Stimulated activated CD4-positive, alpha-beta T cell treated with anti-CD3 and anti-CD28 coated beads, Interleukin-4, amount 100 ng/mL, for 1 hour (primary cell): Measurements from ENCODE around the gene PRG3.
"Not testable (repeated sequence)": the region's sequence is repeated elsewhere in the genome, so short reads cannot be mapped to it uniquely, and the experiment has no call there.

Experiments used
- DNase-seq: peaks from one replicate; pipeline ENCODE4 v3.0.0-alpha.2; 2020

Gene PRG3

GRCh38 chr11:57358543-57358961 lies 22.4 kb downstream of the PRG3 start:
- no peak for DNase-seq

DNA sequence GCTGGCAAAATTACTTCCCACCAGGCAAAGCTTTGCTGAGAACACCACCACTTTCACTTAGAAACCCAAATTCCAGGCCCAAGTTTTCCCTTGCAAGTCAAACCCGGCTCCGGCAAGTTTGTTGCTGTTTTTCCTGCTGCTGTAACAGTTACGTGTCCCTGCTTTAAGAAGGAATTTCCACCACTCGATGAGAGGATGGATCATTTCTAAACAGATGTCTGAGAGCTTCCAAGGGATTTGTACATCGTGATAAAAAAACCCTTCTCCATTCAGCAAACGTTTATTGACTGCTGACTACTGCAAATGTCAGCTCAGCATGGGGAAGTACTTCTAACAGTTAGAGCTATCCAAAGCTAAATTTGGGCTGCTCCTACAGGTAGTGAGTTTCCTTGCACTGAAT lies 23.1 kb downstream of the PRG3 start:
- DNase-seq: no peak

DNA sequence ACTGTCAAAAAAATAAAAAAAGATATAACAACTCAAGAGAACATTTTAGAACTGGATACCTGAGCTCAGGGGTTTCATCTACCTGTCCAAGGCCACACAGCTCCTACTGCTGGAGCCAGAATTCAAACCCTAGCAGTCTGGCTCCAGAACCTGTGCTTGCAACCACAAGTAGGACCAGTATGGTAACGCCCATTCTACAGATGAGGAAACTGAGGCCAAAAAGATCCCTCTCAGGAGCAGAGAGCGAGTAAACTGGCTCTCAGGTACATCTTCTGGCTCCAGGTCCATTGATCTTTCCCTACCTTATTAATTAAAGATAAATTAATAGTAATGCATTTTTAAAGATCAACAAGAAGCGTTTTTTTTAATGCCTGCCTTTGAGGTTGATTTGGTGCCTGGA lies 23.6 kb downstream of the PRG3 start:
- no peak for DNase-seq

DNA sequence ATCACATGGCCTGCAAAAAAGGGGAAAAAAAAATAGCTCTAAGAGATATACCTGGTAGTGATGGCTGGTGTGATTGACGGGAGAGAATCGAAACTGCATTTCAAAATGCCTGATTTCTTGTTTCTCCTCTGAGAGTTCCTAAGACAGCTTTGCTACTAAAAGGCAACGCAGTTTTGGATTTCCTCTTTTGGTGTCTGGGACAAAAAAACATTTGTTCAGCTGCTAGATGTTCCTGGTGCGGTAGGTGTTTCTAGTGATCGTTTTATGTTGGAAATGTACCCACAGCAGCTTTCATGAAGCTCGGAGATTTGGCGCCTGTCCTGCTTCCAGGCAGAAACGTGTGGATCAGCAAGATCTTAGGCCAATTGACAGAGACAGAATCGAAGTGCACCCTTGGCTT lies 24.7 kb downstream of the PRG3 start:
- no peak for DNase-seq

- DNase-seq: no peak
These were observed 26.3 kb downstream of the PRG3 start for GRCh38 chr11:57354699-57355098.

GRCh38 chr11:57353852-57354251 lies 27.1 kb downstream of the PRG3 start:
- no peak for DNase-seq

DNA sequence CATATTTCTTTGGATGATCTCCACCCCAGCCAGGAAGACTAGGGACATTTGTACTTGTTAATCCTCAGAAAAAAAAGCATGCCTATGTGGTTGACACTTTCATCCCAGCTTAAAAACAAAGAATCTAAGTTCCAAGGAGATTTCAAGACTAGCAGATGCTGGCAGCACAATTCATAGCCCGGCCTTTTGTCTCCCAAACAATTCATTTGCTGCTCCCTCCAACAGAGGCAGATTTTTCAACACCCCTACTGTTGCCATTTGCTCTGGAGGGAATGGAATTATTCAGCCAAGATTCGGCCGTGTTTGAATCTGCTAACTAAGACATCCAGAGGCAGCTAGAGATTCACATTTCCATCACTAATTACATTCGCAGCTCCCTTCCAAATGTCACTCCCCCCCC lies 27.5 kb downstream of the PRG3 start:
- DNase-seq: no peak

GRCh38 chr11:57353036-57353435 lies 27.9 kb downstream of the PRG3 start:
- no peak for DNase-seq

DNA sequence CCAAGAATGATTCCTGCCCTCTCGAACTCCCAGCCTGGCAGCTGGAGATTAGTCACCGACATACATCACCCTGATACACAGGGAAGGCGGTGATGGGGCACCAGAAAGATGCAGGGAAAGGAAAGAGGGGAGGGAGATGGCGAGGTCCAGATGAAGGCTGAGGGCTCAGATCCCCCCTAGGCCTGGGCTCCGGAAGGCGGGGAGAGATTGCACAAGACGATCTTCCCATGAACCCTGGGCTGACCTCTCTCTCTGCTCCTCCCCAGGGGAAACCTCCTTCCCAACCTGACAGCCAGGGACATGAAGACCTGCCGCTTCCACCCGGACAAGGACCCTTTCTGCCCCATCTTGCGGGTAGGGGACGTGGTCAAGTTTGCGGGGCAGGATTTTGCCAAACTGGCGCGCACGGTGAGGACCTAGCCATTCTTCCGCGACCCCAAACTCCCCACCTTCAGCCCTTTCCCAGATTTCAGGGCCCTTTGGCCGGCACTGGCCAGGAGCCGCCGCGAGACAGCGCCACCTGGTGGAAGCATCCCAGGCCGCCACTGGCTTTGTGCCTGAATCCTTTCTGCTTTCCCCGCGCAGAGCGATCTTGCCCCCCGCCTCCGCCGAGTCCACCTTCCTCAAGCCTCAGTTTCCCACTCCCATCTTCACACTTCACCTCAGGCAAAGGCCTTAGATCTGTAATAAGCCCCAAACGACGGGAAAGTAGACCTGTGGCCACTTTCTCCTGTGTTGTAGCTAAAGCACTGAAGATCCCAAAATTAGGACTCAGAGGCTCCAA lies 31.3 kb downstream of the PRG3 start:
- DNase-seq: peak; percentile 68

GRCh38 chr11:57348636-57349313 lies 32.2 kb downstream of the PRG3 start:
- DNase-seq: no peak

DNA sequence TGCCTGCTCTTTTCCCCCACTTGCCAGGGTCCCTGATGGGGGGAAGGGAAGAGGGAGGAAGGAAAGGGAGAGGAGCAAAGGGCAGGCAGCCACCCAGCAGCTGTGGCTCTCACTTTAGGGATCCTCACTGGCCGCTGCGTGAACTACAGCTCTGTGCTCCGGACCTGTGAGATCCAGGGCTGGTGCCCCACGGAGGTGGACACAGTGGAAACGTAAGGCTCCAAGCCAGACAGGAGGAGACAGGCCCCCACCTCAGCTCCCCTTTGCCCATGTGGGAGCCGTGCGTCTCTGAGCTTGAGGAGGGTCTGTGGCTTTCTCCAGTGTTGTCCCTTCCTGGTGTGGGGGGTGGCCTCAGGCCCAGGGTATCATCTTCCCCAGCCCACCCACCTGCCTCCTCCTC lies 32.9 kb downstream of the PRG3 start:
- DNase-seq: no peak

DNA sequence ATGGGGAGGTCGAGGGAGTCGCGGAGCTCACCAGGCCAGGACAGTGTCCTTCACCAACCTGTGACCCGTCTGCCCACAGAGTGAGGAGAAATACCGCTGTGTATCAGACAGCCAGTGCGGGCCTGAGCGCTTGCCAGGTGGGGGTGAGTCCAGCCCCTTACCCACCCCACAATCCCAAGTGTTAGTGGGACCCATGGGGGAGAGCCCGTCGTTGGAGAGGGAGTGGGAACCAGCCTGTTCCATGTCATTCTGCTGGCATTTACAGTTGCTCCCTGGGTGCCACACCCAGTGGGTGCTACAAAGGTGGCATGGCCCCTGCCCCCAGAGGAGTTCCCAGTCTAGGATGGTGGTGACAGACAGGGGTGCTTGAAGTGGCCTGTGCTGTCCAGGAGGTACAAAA lies 33.6 kb downstream of the PRG3 start:
- no peak for DNase-seq

DNA sequence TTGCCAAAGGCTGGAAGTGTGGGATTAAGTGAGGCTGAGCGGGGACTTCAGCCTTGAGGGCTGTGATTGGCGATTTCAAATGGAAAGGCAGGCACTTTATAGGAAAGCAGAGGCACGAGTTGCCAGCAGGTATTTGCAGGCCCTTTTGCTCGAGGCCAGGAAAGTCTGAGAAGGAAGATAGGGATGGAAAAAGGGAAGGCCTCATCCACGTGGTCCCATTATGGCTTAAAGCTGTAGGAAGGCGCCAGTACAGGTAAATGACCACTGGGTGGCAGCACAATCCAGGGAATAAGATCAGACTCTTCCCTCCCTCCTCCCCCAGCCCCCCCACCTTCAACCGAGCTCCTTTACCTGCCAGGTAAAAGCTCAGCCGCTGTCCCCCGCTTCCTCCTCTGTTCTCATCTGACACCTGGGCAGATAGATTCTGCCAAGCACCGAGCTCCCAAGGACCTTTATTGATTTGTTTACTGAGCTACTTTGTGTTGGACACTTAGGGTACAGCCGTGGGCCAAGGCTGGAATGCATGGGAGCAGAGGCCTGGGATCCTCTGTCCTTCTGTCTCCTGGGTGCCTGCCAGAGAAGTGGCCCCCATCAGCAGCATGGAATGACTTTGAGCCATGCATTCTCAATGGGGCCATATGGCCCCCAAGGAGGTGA lies 35.3 kb downstream of the PRG3 start:
- DNase-seq: peak; percentile 68

DNA sequence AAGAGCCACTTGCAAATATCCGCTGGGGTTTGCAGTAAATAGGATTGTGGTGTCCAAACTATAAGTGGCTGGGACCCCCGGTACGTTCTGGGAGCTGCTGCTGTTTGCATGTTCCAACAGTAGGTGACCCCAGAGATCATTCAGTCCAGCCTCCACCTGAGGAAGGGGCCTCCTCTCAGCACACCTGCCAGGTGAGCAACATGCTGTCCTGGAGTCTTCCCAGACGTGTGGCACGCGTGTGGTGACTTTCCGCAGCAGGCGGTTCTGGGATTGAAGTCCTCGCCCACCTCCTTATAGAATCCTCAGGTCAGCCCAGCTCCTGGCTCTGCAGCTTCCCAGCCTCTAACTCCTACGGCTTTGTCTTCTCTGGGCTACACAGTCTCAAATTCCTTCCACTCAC lies 36.1 kb downstream of the PRG3 start:
- no peak for DNase-seq

DNA sequence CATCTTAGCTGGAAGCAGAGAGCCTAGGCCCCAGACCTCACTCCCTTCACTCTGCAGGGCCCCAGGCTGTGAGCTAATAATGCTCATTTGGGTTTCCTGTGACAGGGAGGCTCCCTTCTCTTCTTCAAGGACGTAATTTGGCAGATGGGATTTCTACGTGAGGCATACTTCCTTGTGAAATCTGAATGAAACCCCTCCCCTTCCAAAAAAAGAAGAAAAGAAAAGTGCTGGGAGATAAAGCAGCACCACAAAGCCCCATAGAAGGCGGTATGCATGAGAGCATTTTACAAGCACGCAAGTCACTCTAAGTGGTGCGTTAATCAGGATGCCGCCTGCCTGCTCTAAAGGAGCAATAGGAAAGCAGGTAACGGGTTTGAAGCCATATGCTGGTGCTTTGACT lies 37.1 kb downstream of the PRG3 start:
- DNase-seq: no peak

- DNase-seq: no peak
These were observed 38.2 kb downstream of the PRG3 start for GRCh38 chr11:57342702-57343101.

DNA sequence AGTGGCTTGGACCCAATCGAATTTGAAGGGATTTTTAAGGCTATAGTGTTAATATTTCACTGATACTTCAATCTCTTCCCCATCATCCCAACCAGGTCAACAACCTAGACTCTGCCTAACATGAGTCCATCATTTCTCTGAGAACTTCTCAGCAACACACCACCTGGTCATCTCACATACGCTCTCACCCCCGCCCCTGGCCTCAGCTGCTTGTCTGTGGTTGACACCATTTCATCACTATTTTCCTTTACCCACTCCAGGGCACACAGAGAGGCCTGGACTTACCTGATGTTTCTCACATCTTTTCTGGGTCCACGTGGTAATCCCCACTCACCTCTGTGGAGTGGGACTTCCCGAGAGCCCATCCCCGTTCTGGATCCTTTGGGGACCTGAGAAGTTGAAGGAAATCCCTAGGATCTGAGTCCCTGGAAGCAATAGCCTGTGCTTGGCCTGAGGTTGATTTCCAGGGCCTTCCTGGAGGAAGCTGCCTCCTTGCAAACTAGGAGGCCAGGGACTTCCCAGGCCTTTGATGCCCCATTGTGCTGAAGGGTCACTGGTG lies 39.6 kb downstream of the PRG3 start:
- no peak for DNase-seq

DNA sequence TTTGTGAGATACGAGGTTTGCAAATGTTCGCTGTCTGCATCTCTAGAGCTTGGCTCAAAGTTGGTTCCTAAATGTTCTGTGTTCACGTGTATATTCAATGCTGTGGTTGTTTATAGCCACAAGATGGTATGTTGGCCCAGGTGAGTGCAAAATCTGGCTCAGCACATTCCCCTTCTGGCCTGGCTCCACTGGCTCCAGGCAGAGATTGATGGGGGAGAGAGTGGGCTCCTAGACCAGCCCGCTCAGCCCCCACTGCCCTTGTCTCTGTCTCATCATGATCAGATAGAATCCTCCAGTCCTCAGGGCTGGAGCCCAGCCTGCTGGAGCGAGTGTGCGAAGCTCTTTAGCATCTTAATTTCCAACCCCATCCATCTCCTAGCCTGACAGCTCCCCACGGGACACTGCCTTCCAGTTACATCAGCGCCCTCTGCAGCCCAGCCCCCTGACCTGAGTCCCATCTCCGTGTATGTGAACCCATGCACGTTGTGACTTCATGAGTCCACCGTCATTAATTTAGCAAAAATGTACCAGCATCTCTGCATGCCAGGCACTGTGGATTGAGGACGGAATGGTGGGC lies 40.8 kb downstream of the PRG3 start:
- no peak for DNase-seq

DNA sequence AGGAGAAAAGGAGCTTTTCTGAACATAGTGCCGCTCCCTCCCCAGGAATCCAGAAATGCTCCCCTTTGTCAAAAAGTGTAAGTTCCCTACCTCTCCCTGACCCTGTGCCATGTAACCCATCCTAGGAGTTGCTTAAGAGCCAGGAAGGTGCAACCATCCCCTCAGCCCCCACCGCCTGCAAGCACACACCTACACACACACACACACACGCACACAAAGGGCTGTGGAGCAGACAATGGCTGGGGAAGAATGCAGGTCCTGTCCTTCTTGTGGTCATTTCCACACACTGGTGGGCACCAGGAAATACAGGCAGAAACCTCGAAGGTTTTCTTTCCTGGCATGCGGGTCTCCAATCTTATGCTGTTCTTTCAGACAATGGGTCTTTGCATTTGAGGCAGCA lies 41.6 kb downstream of the PRG3 start:
- no peak for DNase-seq

DNA sequence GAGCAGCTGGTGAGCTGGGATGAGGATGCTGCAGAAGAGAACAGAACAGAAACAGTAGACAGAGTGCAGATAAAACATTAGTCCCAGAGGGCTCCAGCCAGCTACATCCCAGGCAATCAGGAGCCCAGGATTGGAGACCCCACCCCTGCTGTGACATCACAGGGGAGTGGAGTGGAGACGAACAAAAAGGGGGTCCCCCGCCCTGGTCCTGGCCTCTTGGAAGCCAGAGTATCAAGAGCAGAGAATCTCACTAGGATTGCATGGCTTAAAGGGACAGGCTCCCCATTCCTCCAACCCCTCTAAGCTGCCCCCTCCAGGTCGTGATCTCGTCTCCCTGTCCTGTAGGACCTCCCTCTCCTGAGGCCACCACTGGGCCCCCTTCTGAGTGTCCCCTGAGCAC lies 42.8 kb downstream of the PRG3 start, which contains the start of gene P2RX3:
Gene P2RX3, plus strand, starts transcription at position 211 of the 400 bp plus-strand sequence. CDS start 199 bp downstream, outside the sequence.
- DNase-seq: no peak

DNA sequence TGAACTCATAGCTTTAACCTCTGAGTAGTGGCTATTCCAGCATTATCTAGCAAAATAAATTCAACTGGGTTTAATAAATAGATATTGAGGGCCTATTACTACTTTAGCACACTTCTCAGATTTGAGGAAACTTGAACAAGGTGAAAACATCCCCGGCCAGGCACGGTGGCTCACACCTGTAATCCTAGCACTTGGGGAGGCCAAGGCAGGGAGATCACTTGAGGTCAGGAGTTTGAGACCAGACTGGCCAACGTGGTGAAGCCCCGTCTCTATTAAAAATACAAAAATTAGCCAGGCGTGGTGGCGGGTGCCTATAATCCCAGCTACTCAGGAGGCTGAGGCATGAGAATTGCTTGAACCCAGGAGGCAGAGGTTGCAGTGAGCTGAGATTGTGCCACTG lies 44.1 kb downstream of the PRG3 start:
- DNase-seq: not testable (repeated sequence)

DNA sequence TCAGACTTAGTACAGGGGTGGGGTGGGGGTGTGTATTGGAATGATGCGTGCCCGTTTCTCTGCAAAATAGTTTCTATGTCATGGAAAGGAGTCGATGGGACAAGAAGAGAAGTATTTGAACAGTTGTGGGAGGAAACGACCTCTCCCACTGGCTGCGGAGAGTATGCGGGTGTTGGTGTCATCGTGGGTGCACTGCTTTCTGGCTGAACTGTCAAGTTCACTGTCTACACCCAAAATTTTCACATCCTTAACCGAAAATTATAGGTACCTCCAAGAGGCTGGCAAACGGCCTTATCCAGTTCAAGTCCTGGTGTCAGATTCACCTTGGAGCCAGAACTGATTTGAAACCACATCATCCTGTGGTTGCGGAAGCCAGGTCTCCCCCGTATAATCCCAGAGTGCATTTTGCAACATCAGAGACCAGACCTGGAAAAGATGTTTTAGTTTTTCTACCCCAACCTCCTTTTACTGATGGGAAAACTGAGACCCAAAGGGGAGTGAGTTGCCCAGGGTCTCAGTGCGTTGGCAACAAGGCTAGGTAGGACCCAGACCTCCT lies 44.8 kb downstream of the PRG3 start:
- DNase-seq: no peak
